Mesenchymal stem cell (in vitro differentiated cells and primary cell): ENCODE measurements around the gene RNF121. TPM values are rescaled to one million over a fixed set of nuclear protein-coding genes. Genes with fewer than 3 reads are reported as not detected.
A peak's percentile ranks its signal among the peaks of the same experiment; 100 is the strongest.
"Not testable (repeated sequence)": the region's sequence is repeated elsewhere in the genome, so short reads cannot be mapped to it uniquely, and the experiment has no call there.

Experiments
- DNase-seq: peaks from one replicate; pipeline ENCODE4 v3.0.0-alpha.2; 2013
- H2AFZ ChIP-seq: one replicate; pipeline ENCODE4 v1.6.1; 2013; ENCODE audit warnings: low read depth, mild to moderate bottlenecking, control low read depth, inconsistent platforms, low read length, moderate library complexity
- H2AK5ac ChIP-seq: 2 replicates; pipeline ENCODE4 v1.6.1; 2013; ENCODE audit warnings: low read length, moderate library complexity, mild to moderate bottlenecking, inconsistent platforms; ENCODE audit not compliant: severe bottlenecking
- H2BK120ac ChIP-seq: one replicate; pipeline ENCODE4 v1.6.1; 2013; ENCODE audit warnings: low read depth, mild to moderate bottlenecking, inconsistent platforms, low read length, moderate library complexity
- H2BK12ac ChIP-seq, 2 experiments: one replicate each; pipeline ENCODE4 v1.6.1; 2013; ENCODE audit warnings: inconsistent platforms in 2 of 2, low read length in 2 of 2, mild to moderate bottlenecking in 2 of 2, moderate library complexity in 2 of 2, control low read depth in 1 of 2
- H2BK15ac ChIP-seq: one replicate; pipeline ENCODE4 v1.6.1; 2013; ENCODE audit warnings: mild to moderate bottlenecking, low read depth, inconsistent platforms; ENCODE audit not compliant: poor library complexity, severe bottlenecking
- H2BK5ac ChIP-seq: 2 replicates; pipeline ENCODE4 v1.6.1; 2013; ENCODE audit warnings: low read depth, mild to moderate bottlenecking, low read length, control low read depth, inconsistent platforms; ENCODE audit not compliant: poor library complexity, severe bottlenecking
- H3K14ac ChIP-seq, 2 experiments: one replicate each; pipeline ENCODE4 v1.6.1; 2013; ENCODE audit warnings: inconsistent platforms in 2 of 2, low read length in 2 of 2, control low read depth in 1 of 2, mild to moderate bottlenecking in 1 of 2, moderate library complexity in 1 of 2
- H3K18ac ChIP-seq, 2 experiments: one replicate each; pipeline ENCODE4 v1.6.1; 2013; ENCODE audit warnings: inconsistent platforms in 2 of 2, low read length in 2 of 2, control low read depth in 1 of 2, low read depth in 1 of 2, mild to moderate bottlenecking in 1 of 2
- H3K23ac ChIP-seq, 2 experiments: one replicate each; pipeline ENCODE4 v1.6.1; 2013; ENCODE audit warnings: inconsistent platforms in 2 of 2, low read length in 2 of 2, mild to moderate bottlenecking in 2 of 2, moderate library complexity in 2 of 2, control low read depth in 1 of 2
- H3K27ac ChIP-seq: 2 replicates; pipeline ENCODE4 v1.5.1; 2013; ENCODE audit warnings: mild to moderate bottlenecking, moderate library complexity, low read length, control low read depth, inconsistent platforms; ENCODE audit not compliant: poor library complexity, severe bottlenecking
- H3K27me3 ChIP-seq, 2 experiments: 2 replicates each; pipeline versions ENCODE4 v1.6.1 to v1.7.0; 2013; ENCODE audit warnings: low read length in 2 of 2, mild to moderate bottlenecking in 2 of 2, moderate library complexity in 2 of 2, control low read depth in 1 of 2, inconsistent platforms in 1 of 2; ENCODE audit not compliant: control insufficient read depth in 1 of 2, insufficient read depth in 1 of 2
- H3K36me3 ChIP-seq, 2 experiments: 2 replicates each; pipeline versions ENCODE4 v1.6.1 to v1.7.0; 2013; ENCODE audit warnings: low read length in 2 of 2, control low read depth in 1 of 2, inconsistent platforms in 1 of 2, low read depth in 1 of 2, mild to moderate bottlenecking in 1 of 2; ENCODE audit not compliant: insufficient read depth in 2 of 2, control insufficient read depth in 1 of 2
- H3K4ac ChIP-seq, 2 experiments: one replicate each; pipeline ENCODE4 v1.6.1; 2013; ENCODE audit warnings: inconsistent platforms in 2 of 2, low read length in 2 of 2, mild to moderate bottlenecking in 2 of 2, moderate library complexity in 2 of 2, control low read depth in 1 of 2, low read depth in 1 of 2
- H3K4me1 ChIP-seq: 2 replicates; pipeline ENCODE4 v1.6.1; 2013; ENCODE audit warnings: low read depth, low read length, control low read depth; ENCODE audit not compliant: control insufficient read depth, insufficient read depth
- H3K4me2 ChIP-seq: 2 replicates; pipeline ENCODE4 v1.6.1; 2013; ENCODE audit warnings: low read length, mild to moderate bottlenecking, inconsistent platforms; ENCODE audit not compliant: poor library complexity, severe bottlenecking
- H3K4me3 ChIP-seq, 2 experiments: 2 replicates each; pipeline versions ENCODE4 v1.5.1 to v1.7.0; 2013; ENCODE audit warnings: low read length in 2 of 2, mild to moderate bottlenecking in 2 of 2, control low read depth in 1 of 2, low read depth in 1 of 2; ENCODE audit not compliant: insufficient read depth in 1 of 2
- H3K79me1 ChIP-seq: replicated peaks from 2 replicates; pipeline ENCODE4 v1.6.1; 2013; ENCODE audit warnings: mild to moderate bottlenecking, control low read depth, low read length, inconsistent platforms; ENCODE audit not compliant: poor library complexity, severe bottlenecking
- H3K9ac ChIP-seq: 2 replicates; pipeline ENCODE4 v1.7.0; 2013; ENCODE audit warnings: mild to moderate bottlenecking, low read length, moderate library complexity
- H3K9me3 ChIP-seq: 2 replicates; pipeline ENCODE4 v1.7.0; 2013; ENCODE audit warnings: mild to moderate bottlenecking, low read length; ENCODE audit not compliant: control insufficient read depth
- H4K8ac ChIP-seq: one replicate; pipeline ENCODE4 v1.6.1; 2013; ENCODE audit warnings: inconsistent platforms, mild to moderate bottlenecking, low read length, moderate library complexity
- H4K91ac ChIP-seq: one replicate; pipeline ENCODE4 v1.6.1; 2013; ENCODE audit warnings: mild to moderate bottlenecking, low read length, inconsistent platforms
- WGBS: methylation state at CpG from one replicate; pipeline ENCODE4 v1.1.7; 2013; ENCODE audit warnings: mixed read lengths; 5-methylcytosine and 5-hydroxymethylcytosine counted together
- polyA plus RNA-seq, 2 experiments: library from polyadenylated mRNA; stranded (reverse); fragments of 200-250 nt; gene quantifications; one replicate each; pipeline ENCODE4 v1.2.3, GENCODE V29; 2013

RNF121 gene
- 22.5 TPM for polyA plus RNA-seq (2013, experiment 1 of 2)
- 21.0 TPM for polyA plus RNA-seq (2013, experiment 2 of 2)

DNA sequence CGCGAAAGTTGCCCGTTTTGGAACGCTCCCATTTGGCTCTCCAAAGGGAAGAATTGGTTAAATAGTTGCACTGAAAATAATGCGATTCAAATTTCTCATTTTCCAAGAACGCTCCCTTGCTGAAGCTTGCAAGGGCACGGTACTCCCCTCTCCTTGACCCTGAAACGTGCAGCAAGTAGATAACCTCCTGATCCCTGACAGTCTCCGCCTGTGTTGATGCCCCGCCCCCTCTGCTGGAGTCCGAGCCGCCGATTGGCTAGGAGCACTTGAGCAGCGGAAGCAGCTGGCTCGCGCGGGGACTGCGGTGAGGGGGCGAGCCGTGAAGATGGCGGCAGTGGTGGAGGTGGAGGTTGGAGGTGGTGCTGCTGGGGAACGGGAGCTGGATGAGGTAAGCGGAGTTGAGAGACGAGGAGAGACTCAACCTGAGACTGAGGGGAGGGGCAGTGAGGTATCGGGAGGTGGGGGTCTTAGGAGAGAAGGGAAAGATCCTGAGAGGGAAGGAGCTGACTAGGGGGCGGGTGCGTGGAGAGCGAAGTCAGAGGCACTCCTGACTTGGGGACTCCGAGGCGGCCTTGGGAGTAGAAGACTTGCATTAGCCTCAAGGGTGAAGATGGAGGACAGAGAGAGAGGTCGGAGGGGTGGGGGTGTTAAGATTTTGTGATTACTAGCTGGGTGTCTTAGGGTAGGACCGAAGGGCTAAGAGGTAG is at the start of gene RNF121:
TSS of gene RNF121 (plus strand) at position 310 of the 707 bp plus-strand sequence. CDS start at position 326, 16 bp downstream.
- H3K27ac ChIP-seq, result peak within 1 kb of the TSS; percentile 95
- no peak within 1 kb of the TSS for H4K91ac ChIP-seq
- H3K9me3 ChIP-seq, result no peaks in the 10 kb centered on the region
- H3K9ac ChIP-seq, result peak within 1 kb of the TSS; percentile 90
- peak within 1 kb of the TSS; percentile 85 for H2AFZ ChIP-seq
- H2BK120ac ChIP-seq, result peak within 1 kb of the TSS; percentile 73
- H3K14ac ChIP-seq, result peak within 1 kb of the TSS in 1 of 2 experiments; percentile 94
- no peak within 1 kb of the TSS for H2BK12ac ChIP-seq
- H3K4me1 ChIP-seq, result peaks cover 10% of the 10 kb centered on the region
- no peak within 1 kb of the TSS for H2BK15ac ChIP-seq
- under 1% methylated on average over 32 of the region's 32 CpGs for WGBS
- no peaks in the 10 kb centered on the region for H3K36me3 ChIP-seq
- peak within 1 kb of the TSS; percentile 82 for H4K8ac ChIP-seq
- H3K27me3 ChIP-seq, result no peaks in the 10 kb centered on the region
- peaks cover 11% of the 10 kb centered on the region for H3K79me1 ChIP-seq
- DNase-seq, result peak; percentile 96
- peak within 1 kb of the TSS in 1 of 2 experiments; percentile 14 for H3K23ac ChIP-seq
- H3K4ac ChIP-seq, result peak within 1 kb of the TSS; percentile 9 to 77
- H2BK5ac ChIP-seq, result peak within 1 kb of the TSS; percentile 48
- no peak within 1 kb of the TSS for H2AK5ac ChIP-seq
- H3K4me2 ChIP-seq, result peak within 1 kb of the TSS; percentile 84
- H3K4me3 ChIP-seq, result peak within 1 kb of the TSS; percentile 85 to 96
- peak within 1 kb of the TSS; percentile 60 to 82 for H3K18ac ChIP-seq

- H3K9ac ChIP-seq, H3K23ac ChIP-seq, H3K36me3 ChIP-seq, H3K9me3 ChIP-seq, H3K4me3 ChIP-seq, H2AFZ ChIP-seq, H3K18ac ChIP-seq, H2AK5ac ChIP-seq, H4K91ac ChIP-seq, H2BK120ac ChIP-seq, H4K8ac ChIP-seq, H3K27ac ChIP-seq, H3K4me2 ChIP-seq, H2BK15ac ChIP-seq, H3K4ac ChIP-seq, H3K4me1 ChIP-seq, H2BK12ac ChIP-seq, DNase-seq, H2BK5ac ChIP-seq, H3K79me1 ChIP-seq, H3K14ac ChIP-seq, H3K27me3 ChIP-seq: not testable (repeated sequence)
- WGBS, result 97% methylated on average over 11 of the region's 12 CpGs
Observed at GRCh38 chr11:71885806-71886205, 43.0 kb upstream of the RNF121 start.

DNA sequence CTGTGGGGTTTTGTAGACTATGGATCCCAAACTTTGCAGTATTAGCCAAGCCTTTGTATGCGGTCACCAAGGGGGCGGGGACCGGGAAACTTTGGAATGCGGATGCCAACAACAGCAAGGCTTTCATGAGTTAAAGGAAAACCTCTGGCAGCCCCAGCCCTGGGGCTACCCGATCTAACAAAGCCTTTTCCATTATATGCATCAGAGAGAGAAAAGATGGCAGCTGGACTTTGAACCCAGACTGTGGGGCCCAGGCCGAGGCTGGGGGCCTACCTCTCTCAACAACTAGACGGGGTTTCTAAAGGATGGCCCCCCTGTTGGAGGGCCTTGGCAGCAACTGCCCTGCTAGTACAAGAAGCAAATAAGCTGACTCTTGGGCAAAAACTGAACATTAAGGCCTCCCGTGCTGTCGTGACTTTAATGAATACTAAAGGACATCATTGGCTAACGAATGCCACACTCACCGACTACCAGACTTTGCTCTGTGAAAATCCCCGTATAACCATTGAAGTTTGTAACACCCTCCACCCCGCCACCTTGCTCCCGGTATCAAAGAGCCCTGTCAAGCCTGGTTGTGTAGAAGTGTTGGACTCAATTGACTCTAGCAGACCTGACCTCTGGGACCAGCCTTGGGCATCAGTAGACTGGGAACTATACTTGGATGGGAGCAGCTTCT is 40.4 kb upstream of the RNF121 start:
- H3K4me1 ChIP-seq, H3K27me3 ChIP-seq, H3K4ac ChIP-seq, H3K9me3 ChIP-seq, H2BK12ac ChIP-seq, H4K91ac ChIP-seq, H2BK120ac ChIP-seq, H2BK5ac ChIP-seq, H2AFZ ChIP-seq, H3K27ac ChIP-seq, H3K4me2 ChIP-seq, H3K36me3 ChIP-seq, H3K9ac ChIP-seq, H3K14ac ChIP-seq, H3K23ac ChIP-seq, H3K4me3 ChIP-seq, DNase-seq, H2BK15ac ChIP-seq, H4K8ac ChIP-seq, H3K18ac ChIP-seq, H3K79me1 ChIP-seq: not testable (repeated sequence)
- WGBS, result 86% methylated on average over 13 of the region's 14 CpGs
- peak overlapping the region; percentile 59 for H2AK5ac ChIP-seq

DNA sequence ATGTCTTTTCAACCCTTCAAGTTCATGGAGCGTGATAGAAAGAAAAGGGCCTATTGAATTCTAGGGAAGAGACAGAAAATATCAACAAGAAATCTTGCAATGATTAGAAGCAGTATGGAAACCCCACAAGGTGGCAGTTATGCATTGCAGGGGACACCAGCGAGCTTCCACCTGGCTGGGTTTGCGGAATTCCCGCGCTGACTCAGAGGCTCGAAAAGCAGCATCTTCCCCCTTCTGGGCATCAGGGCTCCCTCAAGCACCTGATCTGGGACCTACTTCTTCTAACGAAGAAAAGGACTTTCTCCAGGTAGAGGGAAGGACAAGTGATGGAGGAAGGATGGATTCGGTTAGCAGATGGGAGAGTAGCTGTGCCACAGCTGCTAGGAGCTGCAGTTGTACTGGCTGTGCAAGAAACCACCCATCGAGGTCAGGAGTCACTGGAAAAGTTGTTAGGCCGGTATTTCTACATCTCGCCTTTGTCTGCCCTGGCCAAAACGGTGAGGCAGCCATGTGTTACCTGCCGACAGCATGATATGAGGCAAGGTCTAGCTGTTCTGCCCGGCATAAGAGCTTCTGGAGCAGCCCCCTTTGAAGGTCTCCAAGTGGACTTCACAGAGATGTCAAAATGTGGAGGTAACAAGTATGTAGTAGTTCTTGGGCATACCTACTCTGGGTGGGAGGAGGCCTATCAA is 39.5 kb upstream of the RNF121 start:
- H3K4me3 ChIP-seq, H4K8ac ChIP-seq, H2BK15ac ChIP-seq, H3K4me1 ChIP-seq, H2AK5ac ChIP-seq, H3K27me3 ChIP-seq, H3K9me3 ChIP-seq, H3K18ac ChIP-seq, H2BK12ac ChIP-seq, DNase-seq, H3K36me3 ChIP-seq, H3K23ac ChIP-seq, H3K4ac ChIP-seq, H3K4me2 ChIP-seq, H2BK120ac ChIP-seq, H2BK5ac ChIP-seq, H3K27ac ChIP-seq, H4K91ac ChIP-seq, H3K9ac ChIP-seq, H2AFZ ChIP-seq, H3K14ac ChIP-seq, H3K79me1 ChIP-seq: not testable (repeated sequence)
- WGBS, result 75% methylated on average over 10 of the region's 14 CpGs
